ENCODE data around the gene SCAMP4. TPM values are rescaled to one million over a fixed set of nuclear protein-coding genes. Genes with fewer than 3 reads are reported as not detected.

Gene SCAMP4
- polyA plus RNA-seq, 3 donors, result 46.8 to 57.7 (median 48.1) TPM

- DNase-seq (ENCODE audit: low read depth in 3 of 3, low spot score in 2 of 3), result no peak
Measured at GRCh38 chr19:1954532-1954933, 49.3 kb downstream of the SCAMP4 start.

GRCh38 chr19:1955171-1956121 is 50.2 kb downstream of the SCAMP4 start:
- DNase-seq (ENCODE audit: low read depth in 3 of 3, low spot score in 2 of 3), result no peak

GRCh38 chr19:1956122-1956494 is 50.9 kb downstream of the SCAMP4 start:
- no peak for DNase-seq (ENCODE audit: low read depth in 3 of 3, low spot score in 2 of 3)

GRCh38 chr19:1956868-1957492 is 51.8 kb downstream of the SCAMP4 start:
- no peak for DNase-seq (ENCODE audit: low read depth in 3 of 3, low spot score in 2 of 3)

- DNase-seq (ENCODE audit: low read depth in 3 of 3, low spot score in 2 of 3), result no peak
Measured at GRCh38 chr19:1957562-1958248, 52.5 kb downstream of the SCAMP4 start.

GRCh38 chr19:1959928-1960589 is 54.9 kb downstream of the SCAMP4 start:
- DNase-seq (ENCODE audit: low read depth in 3 of 3, low spot score in 2 of 3), result no peak

- no peak for DNase-seq (ENCODE audit: low read depth in 3 of 3, low spot score in 2 of 3)
Measured at GRCh38 chr19:1961000-1961883, 56.0 kb downstream of the SCAMP4 start.

- no peak for DNase-seq (ENCODE audit: low read depth in 3 of 3, low spot score in 2 of 3)
Measured at GRCh38 chr19:1962674-1963073, 57.5 kb downstream of the SCAMP4 start.

- no peak for DNase-seq (ENCODE audit: low read depth in 3 of 3, low spot score in 2 of 3)
Measured at GRCh38 chr19:1967087-1967608, 61.9 kb downstream of the SCAMP4 start.

GRCh38 chr19:1968279-1969175 is 63.3 kb downstream of the SCAMP4 start:
- DNase-seq (ENCODE audit: low read depth in 3 of 3, low spot score in 2 of 3), result no peak

GRCh38 chr19:1969176-1970002 is 64.2 kb downstream of the SCAMP4 start:
- DNase-seq (ENCODE audit: low read depth in 3 of 3, low spot score in 2 of 3), result no peak

GRCh38 chr19:1970003-1970805 is 65.0 kb downstream of the SCAMP4 start:
- DNase-seq (ENCODE audit: low read depth in 3 of 3, low spot score in 2 of 3), result no peak

GRCh38 chr19:1970806-1971502 is 65.8 kb downstream of the SCAMP4 start:
- DNase-seq (ENCODE audit: low read depth in 3 of 3, low spot score in 2 of 3), result no peak

- no peak for DNase-seq (ENCODE audit: low read depth in 3 of 3, low spot score in 2 of 3)
Measured at GRCh38 chr19:1974381-1975161, 69.4 kb downstream of the SCAMP4 start.

- no peak for DNase-seq (ENCODE audit: low read depth in 3 of 3, low spot score in 2 of 3)
Measured at GRCh38 chr19:1975162-1975480, 69.9 kb downstream of the SCAMP4 start.

All from right renal cortex interstitium (tissue), 3 donors.